HepG2 (cell line): Measurements from ENCODE around the gene PRR22. TPM values are rescaled to one million over a fixed set of nuclear protein-coding genes. Genes with fewer than 3 reads are reported as not detected.
A peak's percentile ranks its signal among the peaks of the same experiment; 100 is the strongest.

Experiments
- AGO2 ChIP-seq: fragments of 200-400 bp; formaldehyde crosslinking; optimal IDR thresholded peaks from 2 replicates; pipeline ENCODE3; 2017; ENCODE audit warnings: mild to moderate bottlenecking, low read depth, low read length, moderate library complexity
- CBFB ChIP-seq: sonication (generic); formaldehyde crosslinking; IDR thresholded peaks from 2 replicates; pipeline ENCODE4 v1.4.0; 2020; ENCODE audit warnings: missing genetic modification reagents
- DZIP1 ChIP-seq: sonication (generic); formaldehyde crosslinking; IDR thresholded peaks from 2 replicates; pipeline ENCODE4 v1.5.0; 2020; ENCODE audit warnings: mild to moderate bottlenecking, missing genetic modification reagents
- ETV6 ChIP-seq: sonication (generic); formaldehyde crosslinking; conservative IDR thresholded peaks from 2 replicates; pipeline ENCODE4 v1.4.0; 2020; ENCODE audit warnings: missing genetic modification reagents
- HMGA1 ChIP-seq: sonication (generic); formaldehyde crosslinking; conservative IDR thresholded peaks from 2 replicates; pipeline ENCODE4 v1.4.0; 2020; ENCODE audit warnings: missing genetic modification reagents
- KMT2A ChIP-seq: sonication (generic); formaldehyde crosslinking; IDR thresholded peaks from 2 replicates; pipeline ENCODE4 v1.4.0; 2020; ENCODE audit warnings: missing genetic modification reagents
- MTA3 ChIP-seq: sonication (generic); formaldehyde crosslinking; IDR thresholded peaks from 2 replicates; pipeline ENCODE4 v1.4.0; 2020; ENCODE audit warnings: missing genetic modification reagents
- NAIF1 ChIP-seq: sonication (generic); formaldehyde crosslinking; IDR thresholded peaks from 2 replicates; pipeline ENCODE4 v1.5.0; 2020; ENCODE audit warnings: mild to moderate bottlenecking, missing genetic modification reagents, borderline replicate concordance
- ONECUT2 ChIP-seq: sonication (generic); formaldehyde crosslinking; IDR thresholded peaks from 2 replicates; pipeline ENCODE4 v1.4.0; 2020; ENCODE audit warnings: missing genetic modification reagents
- POGK ChIP-seq: sonication (generic); formaldehyde crosslinking; conservative IDR thresholded peaks from 2 replicates; pipeline ENCODE4 v1.8.0; 2022; ENCODE audit warnings: mild to moderate bottlenecking, moderate library complexity, missing genetic modification reagents
- SSRP1 ChIP-seq: IDR thresholded peaks from 2 replicates; pipeline ENCODE4 v1.6.1; 2016; ENCODE audit warnings: control low read depth
- TERF1 ChIP-seq: sonication (generic); formaldehyde crosslinking; IDR thresholded peaks from 2 replicates; pipeline ENCODE4 v1.8.0; 2022; ENCODE audit warnings: mild to moderate bottlenecking, missing genetic modification reagents, moderate library complexity
- ZBTB3 ChIP-seq: sonication (generic); formaldehyde crosslinking; IDR thresholded peaks from 2 replicates; pipeline ENCODE4 v1.4.0; 2020; ENCODE audit warnings: low read depth, mild to moderate bottlenecking, moderate library complexity, missing genetic modification reagents, borderline replicate concordance
- ZEB1 ChIP-seq: IDR thresholded peaks from 2 replicates; pipeline ENCODE4 v1.6.1; 2012; ENCODE audit warnings: mild to moderate bottlenecking, low read depth, inconsistent platforms; ENCODE audit not compliant: insufficient replicate concordance
- ZFP1 ChIP-seq: IDR thresholded peaks from 2 replicates; pipeline ENCODE4 v1.6.1; 2016
- ZNF101 ChIP-seq: sonication (generic); formaldehyde crosslinking; IDR thresholded peaks from 2 replicates; pipeline ENCODE4 v1.4.0; 2020; ENCODE audit warnings: mild to moderate bottlenecking, low read depth, missing genetic modification reagents, borderline replicate concordance
- ZNF280B ChIP-seq: sonication (generic); formaldehyde crosslinking; IDR thresholded peaks from 2 replicates; pipeline ENCODE4 v1.5.0; 2020; ENCODE audit warnings: missing genetic modification reagents, mild to moderate bottlenecking, borderline replicate concordance
- ZNF292 ChIP-seq: sonication (generic); formaldehyde crosslinking; IDR thresholded peaks from 2 replicates; pipeline ENCODE4 v1.8.1; 2022; ENCODE audit warnings: mild to moderate bottlenecking, low read depth, missing genetic modification reagents, borderline replicate concordance
- ZNF326 ChIP-seq: sonication (generic); formaldehyde crosslinking; IDR thresholded peaks from 2 replicates; pipeline ENCODE4 v1.4.0; 2020; ENCODE audit warnings: missing genetic modification reagents, borderline replicate concordance
- ZNF660 ChIP-seq: sonication (generic); formaldehyde crosslinking; IDR thresholded peaks from 2 replicates; pipeline ENCODE4 v1.5.1; 2020; ENCODE audit warnings: mild to moderate bottlenecking, low read depth, missing genetic modification reagents, borderline replicate concordance
- ZNF839 ChIP-seq: sonication (generic); formaldehyde crosslinking; IDR thresholded peaks from 2 replicates; pipeline ENCODE4 v1.4.0; 2020; ENCODE audit warnings: missing genetic modification reagents, mild to moderate bottlenecking, borderline replicate concordance
- ZSCAN30 ChIP-seq: sonication (generic); formaldehyde crosslinking; IDR thresholded peaks from 2 replicates; pipeline ENCODE4 v1.5.0; 2020; ENCODE audit warnings: mild to moderate bottlenecking, missing genetic modification reagents
- polyA plus RNA-seq, 8 experiments: library from polyadenylated mRNA; depleted of rRNA in 3 of 8; stranded (reverse) in 7 of 8; unstranded in 1 of 8; fragments of >200 nt; fragmentation: Illumina TruSeq in 4 of 8; extraction: Trizol in 4 of 8; gene quantifications; 2 replicates each; pipeline versions ENCODE4 v1.2.1 to v1.2.3, GENCODE V29; 2011 to 2016; ENCODE audit warnings: low read depth in 4 of 8, missing spikeins in 1 of 8, mixed read lengths in 1 of 8; ENCODE audit not compliant: insufficient read depth in 1 of 8
- total RNA-seq, 5 experiments: library from RNA; depleted of rRNA; stranded (reverse); fragments of >200 nt; fragmentation: Illumina TruSeq; extraction: Trizol; gene quantifications; 2 replicates each; pipeline ENCODE4 v1.2.3, GENCODE V29; 2016; ENCODE audit warnings: low read depth in 1 of 5

PRR22 gene
- total and polyA plus RNA-seq, 2 of the 13 experiments (the other 11 are each of a cell fraction or from before 2014, with no cell fraction given): 0.84 to 2.3 TPM

GRCh38 chr19:5828661-5829566, 44.4 kb upstream of the PRR22 start (continued):
- TF ChIP-seq ZNF292 (CRISPR knock-in tag) (no peak), POGK (0 out of 2 replicates have a peak, but pooled peaks have one; percentile 23), TERF1 (no peak), MTA3 (CRISPR knock-in tag) (no peak), ETV6 (CRISPR knock-in tag) (no peak), KMT2A (CRISPR knock-in tag) (no peak), NAIF1 (CRISPR knock-in tag) (0 out of 2 replicates have a peak, but pooled peaks have one; percentile 34), CBFB (no peak), ZSCAN30 (CRISPR knock-in tag) (0 out of 2 replicates have a peak, but pooled peaks have one; percentile 52), HMGA1 (CRISPR knock-in tag) (no peak), AGO2 (peak; percentile 79), ZNF101 (CRISPR knock-in tag) (no peak), ZNF839 (CRISPR knock-in tag) (0 out of 2 replicates have a peak, but pooled peaks have one; percentile 14), DZIP1 (CRISPR knock-in tag) (0 out of 2 replicates have a peak, but pooled peaks have one; percentile 48), ONECUT2 (no peak), SSRP1 (CRISPR knock-in tag) (peak; percentile 29; the same call in 1 of the 2 replicates), ZNF326 (CRISPR knock-in tag) (peak; percentile 77; the same call in 1 of the 2 replicates), ZEB1 (peak; percentile 8), ZFP1 (no peak), ZNF660 (no peak), ZNF280B (peak; percentile 2; the same call in 1 of the 2 replicates), ZBTB3 (CRISPR knock-in tag) (no peak)
